HUDEP-2 (cell line): ENCODE results near the gene MYRIP.

Experiments
- DNase-seq, 76 experiments: peaks; one replicate each; lab custom pipeline; 2025; ENCODE audit not compliant: unreplicated experiment in 76 of 76; lab: John Stamatoyannopoulos, UW

Gene MYRIP

GRCh38 chr3:40308725-40309417 is 499.5 kb downstream of the MYRIP start:
- peak in 5 of 76 experiments; percentile 8 to 61 (median 37) for DNase-seq

- peak; percentile 26 to 97 (median 94) for DNase-seq
Observed at GRCh38 chr3:40309418-40309924, 500.1 kb downstream of the MYRIP start, which contains the start of gene EIF1B. Gene EIF1B, plus strand, starts transcription at chr3:40309707. Its CDS starts 235 bp downstream, at chr3:40309942.
